GM23248 (cell line): ENCODE results near the gene SEMA4D. TPM values are rescaled to one million over a fixed set of nuclear protein-coding genes. Genes with fewer than 3 reads are reported as not detected.

Experiments
- DNase-seq: peaks from one replicate; pipeline ENCODE4 v3.0.0-alpha.2; 2015
- H2AFZ ChIP-seq: fragments of 200-600 bp; sonication (generic); 2 replicates; pipeline ENCODE4 v1.6.1; 2016; ENCODE audit warnings: antibody characterized with exemption
- H3F3A ChIP-seq: fragments of 200-600 bp; sonication (generic); 2 replicates; pipeline ENCODE4 v1.6.1; 2016; ENCODE audit warnings: mild to moderate bottlenecking, antibody characterized with exemption, mixed run types; ENCODE audit not compliant: insufficient read depth
- H3K27ac ChIP-seq: fragments of 200-600 bp; sonication (generic); 2 replicates; pipeline ENCODE4 v1.5.1; 2016; ENCODE audit warnings: mild to moderate bottlenecking
- H3K27me3 ChIP-seq: fragments of 200-600 bp; sonication (generic); replicated peaks from 2 replicates; pipeline ENCODE4 v1.6.1; 2016; ENCODE audit warnings: mild to moderate bottlenecking; ENCODE audit not compliant: insufficient read depth
- H3K36me3 ChIP-seq: fragments of 200-600 bp; sonication (generic); 2 replicates; pipeline ENCODE4 v1.6.1; 2016; ENCODE audit warnings: low read depth, mild to moderate bottlenecking
- H3K4me1 ChIP-seq: fragments of 200-600 bp; sonication (generic); 2 replicates; pipeline ENCODE4 v1.6.1; 2016; ENCODE audit warnings: mild to moderate bottlenecking; ENCODE audit not compliant: insufficient read depth
- H3K4me2 ChIP-seq: fragments of 200-600 bp; sonication (generic); one replicate; pipeline ENCODE4 v1.6.1; 2016; ENCODE audit warnings: mild to moderate bottlenecking; ENCODE audit not compliant: unreplicated experiment
- H3K4me3 ChIP-seq: fragments of 200-600 bp; sonication (generic); 2 replicates; pipeline ENCODE4 v1.5.1; 2016; ENCODE audit warnings: mild to moderate bottlenecking
- H3K79me2 ChIP-seq: fragments of 200-600 bp; sonication (generic); 2 replicates; pipeline ENCODE4 v1.6.1; 2016; ENCODE audit warnings: mild to moderate bottlenecking; ENCODE audit not compliant: insufficient read depth
- H3K9ac ChIP-seq: fragments of 200-600 bp; sonication (generic); 2 replicates; pipeline ENCODE4 v1.6.1; 2016; ENCODE audit warnings: mild to moderate bottlenecking
- H3K9me2 ChIP-seq: fragments of 200-600 bp; sonication (generic); 2 replicates; pipeline ENCODE4 v1.6.1; 2016; ENCODE audit warnings: mixed run types, mild to moderate bottlenecking, moderate library complexity; ENCODE audit not compliant: insufficient read depth
- H3K9me3 ChIP-seq: fragments of 200-600 bp; sonication (generic); one replicate; pipeline ENCODE4 v1.6.1; 2017; ENCODE audit warnings: low read depth
- H4K20me1 ChIP-seq: fragments of 200-600 bp; sonication (generic); 2 replicates; pipeline ENCODE4 v1.6.0; 2016; ENCODE audit not compliant: insufficient read depth
- EZH2 ChIP-seq: fragments of 200-600 bp; sonication (generic); IDR thresholded peaks from 2 replicates; pipeline ENCODE4 v1.6.1; 2018; ENCODE audit warnings: antibody characterized with exemption, mild to moderate bottlenecking; ENCODE audit not compliant: insufficient read depth, poor library complexity, severe bottlenecking
- EZH2phosphoT487 ChIP-seq: fragments of 200-600 bp; sonication (generic); IDR thresholded peaks from 2 replicates; pipeline ENCODE4 v1.6.1; 2018; ENCODE audit warnings: antibody characterized with exemption, moderate library complexity, mild to moderate bottlenecking, low read depth; ENCODE audit not compliant: insufficient read depth
- WGBS, 2 experiments: methylation state at CpG; one replicate each; pipeline ENCODE4 v1.1.6; 2015 to 2017; ENCODE audit warnings: low lambda C conversion rate in 2 of 2, low coverage in 1 of 2; ENCODE audit errors: missing lambda C conversion rate in 2 of 2; 5-methylcytosine and 5-hydroxymethylcytosine counted together
- in situ Hi-C: fragments of 300-500 bp; cut with MboI; formaldehyde crosslinking; loops from 2 replicates; pipeline ENCODE4 v1.15.0; 2020
- polyA plus RNA-seq: library from polyadenylated mRNA; unstranded; fragments of >200 nt; fragmentation: Nextera tagmentation; extraction: Ambion mirVana; gene quantifications from 2 replicates; pipeline ENCODE4 v1.2.1, GENCODE V29; 2016
- total RNA-seq: library from RNA; depleted of rRNA; stranded (reverse); fragments of >200 nt; shearing (Covaris generic); gene quantifications from 2 replicates; pipeline ENCODE4 v1.2.3, GENCODE V29; 2014

Gene SEMA4D
- total and polyA plus RNA-seq, 2 experiments from 2014 or later = 0.11 TPM

- H3K9me2 ChIP-seq = no peaks in the 10 kb centered on the region
- H3K9me3 ChIP-seq = no peaks in the 10 kb centered on the region
- no peak overlapping the region for H3K4me2 ChIP-seq
- WGBS, 2 experiments = 1 to 3% methylated on average over 16 to 49 of the region's 67 CpGs
- no peaks in the 10 kb centered on the region for H3K36me3 ChIP-seq
- H3K27me3 ChIP-seq = peaks cover 12% of the 10 kb centered on the region
- TF ChIP-seq EZH2 (no peak), EZH2phosphoT487 (no peak)
- no peaks in the 10 kb centered on the region for H3K79me2 ChIP-seq
- peak overlapping the region; percentile 26; the same call in 1 of the 2 replicates for H3K4me3 ChIP-seq
- H4K20me1 ChIP-seq = no peaks in the 10 kb centered on the region
- no peaks in the 10 kb centered on the region for H3F3A ChIP-seq
- in situ Hi-C loops = no loop called here
- H2AFZ ChIP-seq = no peak overlapping the region
- no peak overlapping the region for H3K9ac ChIP-seq
- H3K27ac ChIP-seq = no peak overlapping the region
- DNase-seq = no peak
- no peaks in the 10 kb centered on the region for H3K4me1 ChIP-seq
Measured at GRCh38 chr9:89497257-89497963, 503 bp downstream of the SEMA4D start.

GRCh38 chr9:89496645-89497256, 1.2 kb downstream of the SEMA4D start:
- H3K36me3 ChIP-seq = no peaks in the 10 kb centered on the region
- no peak overlapping the region for H3K27ac ChIP-seq
- H3K4me3 ChIP-seq = no peak overlapping the region
- H3K9ac ChIP-seq = no peak overlapping the region
- no peaks in the 10 kb centered on the region for H3K9me3 ChIP-seq
- TF ChIP-seq EZH2 (no peak), EZH2phosphoT487 (no peak)
- H3K4me2 ChIP-seq = no peak overlapping the region
- 29 to 32% methylated on average over 14 of the region's 14 CpGs for WGBS, 2 experiments
- H4K20me1 ChIP-seq = no peaks in the 10 kb centered on the region
- no peak overlapping the region for H2AFZ ChIP-seq
- in situ Hi-C loops = no loop called here
- no peaks in the 10 kb centered on the region for H3K4me1 ChIP-seq
- DNase-seq = no peak
- peaks cover 12% of the 10 kb centered on the region for H3K27me3 ChIP-seq
- no peaks in the 10 kb centered on the region for H3K79me2 ChIP-seq
- no peaks in the 10 kb centered on the region for H3K9me2 ChIP-seq
- H3F3A ChIP-seq = no peaks in the 10 kb centered on the region

GRCh38 chr9:89495824-89496560, 1.9 kb downstream of the SEMA4D start:
- no peak overlapping the region for H3K4me3 ChIP-seq
- H3K79me2 ChIP-seq = no peaks in the 10 kb centered on the region
- H3K4me1 ChIP-seq = no peaks in the 10 kb centered on the region
- no peak for DNase-seq
- no peak overlapping the region for H3K9ac ChIP-seq
- H3K36me3 ChIP-seq = no peaks in the 10 kb centered on the region
- no peaks in the 10 kb centered on the region for H3F3A ChIP-seq
- no peak overlapping the region for H3K4me2 ChIP-seq
- TF ChIP-seq EZH2 (no peak), EZH2phosphoT487 (no peak)
- in situ Hi-C loops = no loop called here
- no peaks in the 10 kb centered on the region for H3K9me3 ChIP-seq
- H4K20me1 ChIP-seq = no peaks in the 10 kb centered on the region
- H2AFZ ChIP-seq = no peak overlapping the region
- H3K9me2 ChIP-seq = no peaks in the 10 kb centered on the region
- WGBS, 2 experiments = 70 to 76% methylated on average over 12 of the region's 12 CpGs
- H3K27ac ChIP-seq = no peak overlapping the region
- H3K27me3 ChIP-seq = peaks cover 12% of the 10 kb centered on the region

- in situ Hi-C loops = no loop called here
- H3K27ac ChIP-seq = no peak overlapping the region
- no peaks in the 10 kb centered on the region for H3K36me3 ChIP-seq
- no peak for DNase-seq
- H3K4me2 ChIP-seq = no peak overlapping the region
- TF ChIP-seq EZH2 (no peak), EZH2phosphoT487 (no peak)
- H3K4me1 ChIP-seq = no peaks in the 10 kb centered on the region
- WGBS, 2 experiments = 79 to 81% methylated on average over 5 of the region's 5 CpGs
- no peaks in the 10 kb centered on the region for H3K9me3 ChIP-seq
- H3F3A ChIP-seq = no peaks in the 10 kb centered on the region
- H2AFZ ChIP-seq = no peak overlapping the region
- H3K4me3 ChIP-seq = no peak overlapping the region
- H3K9ac ChIP-seq = no peak overlapping the region
- no peaks in the 10 kb centered on the region for H3K79me2 ChIP-seq
- peaks cover 12% of the 10 kb centered on the region for H3K27me3 ChIP-seq
- H4K20me1 ChIP-seq = no peaks in the 10 kb centered on the region
- H3K9me2 ChIP-seq = no peaks in the 10 kb centered on the region
Measured at GRCh38 chr9:89494199-89494598, 3.7 kb downstream of the SEMA4D start.
